ENCODE measurements around the gene TIAM2. TPM values are rescaled to one million over a fixed set of nuclear protein-coding genes. Genes with fewer than 3 reads are reported as not detected.
A peak's percentile ranks its signal among the peaks of the same experiment; 100 is the strongest.
"Not testable (repeated sequence)": the region's sequence is repeated elsewhere in the genome, so short reads cannot be mapped to it uniquely, and the experiment has no call there.

TIAM2 gene
- polyA plus RNA-seq, 1 experiment = 12.6 TPM

DNA sequence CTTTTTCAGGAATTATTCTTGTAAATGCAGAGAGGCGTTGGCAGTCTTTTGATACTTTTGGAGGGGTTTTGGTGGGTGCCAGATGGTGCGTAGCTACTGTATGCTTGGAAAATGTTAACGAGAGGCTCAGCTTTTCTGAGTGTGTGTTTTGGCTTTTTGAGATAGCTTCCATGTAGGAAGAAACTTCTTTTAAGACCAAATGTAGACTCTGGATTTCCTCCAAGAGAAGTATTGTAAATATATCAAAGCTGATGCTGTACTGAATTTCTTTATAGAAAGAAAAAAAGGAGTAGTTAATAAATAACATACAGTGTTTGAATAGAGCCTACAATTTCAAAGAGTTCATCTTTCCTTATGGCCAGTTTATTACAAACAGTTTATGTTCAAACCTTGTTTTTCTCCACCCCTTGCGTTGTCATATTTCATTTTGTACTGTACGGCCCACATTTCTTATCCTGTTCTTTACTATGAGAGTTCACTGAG lies 16.7 kb downstream of the TIAM2 start:
- ChIA-PET POLR2A (no interaction called here), CTCF (interaction anchor here (1.2 kb wide), 1 partner anchor 144 kb away, joined by 5 read pairs; no protein-coding TSS in a partner anchor)
- no peak for DNase-seq (ENCODE audit: low read depth, low spot score)
- Histone ChIP-seq H3K27ac (ENCODE audit: low read depth, low read length) (no peak overlapping the region), H3K4me3 (ENCODE audit: low read depth, low read length) (no peak overlapping the region), H3K9me3 (ENCODE audit: control insufficient read depth, insufficient read depth, low read length) (no peaks in the 10 kb centered on the region), H3K27me3 (ENCODE audit: control insufficient read depth, insufficient read depth, low read length) (no peaks in the 10 kb centered on the region)
- no peak for TF ChIP-seq CTCF (IDR thresholded peaks at IDR 0.05; ENCODE audit: low read depth, low read length)

GRCh38 chr6:155013457-155013876 lies 18.4 kb downstream of the TIAM2 start:
- ChIA-PET CTCF (interaction anchor here (0.6 kb wide), 1 partner anchor 268 kb away, joined by 12 read pairs; no protein-coding TSS in a partner anchor), POLR2A (no interaction called here)
- no peak for TF ChIP-seq CTCF (IDR thresholded peaks at IDR 0.05; ENCODE audit: low read depth, low read length)
- Histone ChIP-seq H3K27me3 (ENCODE audit: control insufficient read depth, insufficient read depth, low read length) (no peaks in the 10 kb centered on the region), H3K27ac (ENCODE audit: low read depth, low read length) (no peak overlapping the region), H3K4me3 (ENCODE audit: low read depth, low read length) (no peak overlapping the region), H3K9me3 (ENCODE audit: control insufficient read depth, insufficient read depth, low read length) (no peaks in the 10 kb centered on the region)
- DNase-seq (ENCODE audit: low read depth, low spot score) = no peak

GRCh38 chr6:155014137-155014536 lies 19.0 kb downstream of the TIAM2 start:
- Histone ChIP-seq H3K4me3 (ENCODE audit: low read depth, low read length) (no peak overlapping the region), H3K27ac (ENCODE audit: low read depth, low read length) (no peak overlapping the region), H3K27me3 (ENCODE audit: control insufficient read depth, insufficient read depth, low read length) (no peaks in the 10 kb centered on the region), H3K9me3 (ENCODE audit: control insufficient read depth, insufficient read depth, low read length) (no peaks in the 10 kb centered on the region)
- no peak for TF ChIP-seq CTCF (IDR thresholded peaks at IDR 0.05; ENCODE audit: low read depth, low read length)
- POLR2A ChIA-PET = no interaction called here
- CTCF ChIA-PET = no interaction called here
- no peak for DNase-seq (ENCODE audit: low read depth, low spot score)

DNA sequence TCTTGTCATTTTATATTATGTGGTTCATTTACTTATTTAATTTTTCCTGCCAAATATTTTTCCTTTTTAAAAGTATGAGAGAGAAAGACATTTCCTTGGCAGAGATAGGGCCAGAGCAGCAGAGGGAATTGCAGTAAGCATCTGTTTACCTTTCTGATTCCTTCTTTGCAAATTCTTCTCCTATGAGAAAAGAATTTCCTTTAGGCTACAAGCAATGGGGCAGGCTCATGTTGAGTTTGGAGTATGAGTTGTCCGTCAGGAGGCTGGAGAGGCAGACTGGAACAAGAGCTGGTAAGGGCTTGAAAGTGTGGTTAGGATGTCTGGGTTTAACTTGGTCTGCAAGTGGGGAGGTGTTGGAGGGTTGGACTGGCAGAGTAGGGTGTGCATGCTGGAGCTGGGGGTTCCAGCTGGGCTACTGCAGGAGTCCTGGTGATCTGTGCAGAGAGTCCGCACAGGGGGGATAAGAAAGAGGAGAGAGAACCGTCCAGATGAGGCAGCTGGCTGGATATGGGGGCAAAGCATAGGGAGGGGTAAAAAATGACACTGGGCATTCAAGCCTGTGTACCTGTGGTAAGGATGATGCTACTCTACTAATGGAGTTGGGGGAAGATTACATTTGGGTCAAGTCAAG lies 19.7 kb downstream of the TIAM2 start:
- no peak for TF ChIP-seq CTCF (IDR thresholded peaks at IDR 0.05; ENCODE audit: low read depth, low read length)
- CTCF ChIA-PET = no interaction called here
- peak; percentile 50 for DNase-seq (ENCODE audit: low read depth, low spot score)
- Histone ChIP-seq H3K27ac (ENCODE audit: low read depth, low read length) (peak overlapping the region; percentile 11), H3K27me3 (ENCODE audit: control insufficient read depth, insufficient read depth, low read length) (no peaks in the 10 kb centered on the region), H3K9me3 (ENCODE audit: control insufficient read depth, insufficient read depth, low read length) (no peaks in the 10 kb centered on the region), H3K4me3 (ENCODE audit: low read depth, low read length) (no peak overlapping the region)
- POLR2A ChIA-PET = no interaction called here

GRCh38 chr6:155018415-155018814 lies 23.3 kb downstream of the TIAM2 start:
- DNase-seq (ENCODE audit: low read depth, low spot score); H3K27ac ChIP-seq (ENCODE audit: low read depth, low read length); H3K27me3 ChIP-seq (ENCODE audit: control insufficient read depth, insufficient read depth, low read length); POLR2A ChIA-PET; H3K4me3 ChIP-seq (ENCODE audit: low read depth, low read length); H3K9me3 ChIP-seq (ENCODE audit: control insufficient read depth, insufficient read depth, low read length): not testable (repeated sequence)
- CTCF ChIA-PET = interaction anchor here (0.7 kb wide), 1 partner anchor 89 kb away, joined by 3 read pairs; no protein-coding TSS in a partner anchor
